Measurements from ENCODE around the gene PSMD3.
"Not testable (repeated sequence)": the region's sequence is repeated elsewhere in the genome, so short reads cannot be mapped to it uniquely, and the experiment has no call there.

PSMD3 gene

DNA sequence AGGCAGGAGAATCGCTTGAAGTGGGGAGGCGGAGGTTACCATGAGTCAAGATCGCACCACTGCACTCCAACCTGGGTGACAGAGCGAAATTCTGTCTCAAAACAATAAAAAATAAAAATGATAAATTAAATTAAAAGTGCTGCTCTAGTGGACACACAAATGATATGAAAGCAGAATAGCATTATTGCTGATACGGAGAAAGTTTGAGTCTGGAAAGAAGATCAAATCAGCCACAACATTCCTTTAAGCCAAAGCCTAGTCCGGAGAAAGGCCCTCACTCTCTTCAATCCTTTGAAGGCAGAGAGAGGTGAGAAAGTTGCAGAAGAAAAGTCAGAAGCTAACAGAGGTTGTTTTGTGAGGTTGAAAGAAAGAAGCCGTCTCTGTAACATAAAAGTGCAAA, 19.6 kb downstream of the PSMD3 start:
- DNase-seq, result no peak

DNA sequence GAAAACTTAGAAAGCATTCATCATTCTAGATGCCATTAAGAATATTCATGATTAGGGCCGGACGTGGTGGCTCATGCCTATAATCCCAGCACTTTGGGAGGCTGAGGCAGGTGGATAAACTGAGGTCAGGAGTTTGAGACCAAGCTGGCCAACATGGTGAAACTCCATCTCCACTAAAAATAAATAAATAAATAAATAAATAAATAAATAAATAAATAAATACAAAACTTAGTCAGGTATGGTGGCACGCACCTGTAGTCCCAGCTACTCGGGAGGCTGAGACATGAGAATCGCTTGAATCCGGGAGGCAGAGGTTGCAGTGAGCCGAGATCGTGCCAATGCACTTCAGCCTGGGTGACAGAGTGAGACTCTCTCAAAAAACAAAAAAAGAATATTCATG, 20.7 kb downstream of the PSMD3 start:
- DNase-seq, result not testable (repeated sequence)

DNA sequence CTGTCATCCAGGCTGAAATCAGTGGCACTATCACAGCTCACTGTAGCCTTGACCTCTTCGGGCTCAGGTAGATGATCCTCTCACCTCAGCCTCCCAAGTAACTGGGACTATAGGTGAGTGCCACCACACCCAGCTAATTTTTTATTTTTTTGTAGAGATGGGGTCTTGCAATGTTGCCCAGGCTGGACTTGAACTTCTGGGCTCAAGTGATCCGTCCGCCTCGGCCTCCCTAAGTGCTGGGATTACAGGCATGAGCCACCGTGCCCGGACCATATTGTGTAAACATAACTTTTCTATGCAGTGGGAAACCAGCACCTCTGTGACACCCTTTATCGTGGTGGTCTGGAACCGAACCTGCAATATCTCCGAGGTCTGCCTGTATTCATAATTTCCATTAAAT, 23.5 kb downstream of the PSMD3 start:
- no peak for DNase-seq

DNA sequence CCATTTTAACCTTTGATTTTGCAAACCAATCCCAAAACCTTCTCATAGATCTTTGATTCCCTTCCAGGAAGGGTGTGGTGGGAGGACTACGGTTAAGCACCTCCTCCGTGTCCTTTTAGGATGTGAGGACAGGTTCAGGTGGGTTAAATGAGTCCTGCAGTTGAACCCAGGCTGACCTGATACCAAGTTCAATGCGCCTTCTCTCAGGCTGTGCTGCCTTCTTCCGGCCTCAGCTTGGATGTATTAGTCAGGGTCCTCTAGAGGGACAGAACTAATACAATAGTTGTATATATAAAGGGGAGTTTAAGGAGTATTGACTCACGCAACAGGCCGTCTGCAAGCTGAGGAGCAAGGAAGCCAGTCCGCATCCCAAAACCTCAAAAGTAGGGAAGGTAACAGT, 24.1 kb downstream of the PSMD3 start:
- no peak for DNase-seq

DNA sequence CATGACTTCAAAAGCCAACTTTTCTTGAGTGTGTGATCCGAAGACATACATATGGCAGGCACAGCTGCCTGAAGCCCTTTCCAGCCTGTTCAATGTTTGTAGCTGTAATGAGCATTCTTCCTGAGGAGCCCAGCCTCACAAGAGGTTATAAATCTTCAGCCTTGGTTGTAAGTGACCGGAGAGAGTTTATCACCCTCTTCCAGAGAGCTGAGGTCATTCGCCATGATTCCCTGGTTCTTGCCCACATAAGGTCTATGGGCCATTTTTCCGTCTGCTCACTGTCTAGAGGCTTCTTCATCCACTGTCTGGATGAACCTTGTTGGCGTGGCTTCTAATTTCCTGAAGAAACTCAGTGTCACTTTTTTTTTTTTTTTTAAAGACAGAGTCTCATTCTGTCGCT, 24.9 kb downstream of the PSMD3 start:
- DNase-seq, result no peak

DNA sequence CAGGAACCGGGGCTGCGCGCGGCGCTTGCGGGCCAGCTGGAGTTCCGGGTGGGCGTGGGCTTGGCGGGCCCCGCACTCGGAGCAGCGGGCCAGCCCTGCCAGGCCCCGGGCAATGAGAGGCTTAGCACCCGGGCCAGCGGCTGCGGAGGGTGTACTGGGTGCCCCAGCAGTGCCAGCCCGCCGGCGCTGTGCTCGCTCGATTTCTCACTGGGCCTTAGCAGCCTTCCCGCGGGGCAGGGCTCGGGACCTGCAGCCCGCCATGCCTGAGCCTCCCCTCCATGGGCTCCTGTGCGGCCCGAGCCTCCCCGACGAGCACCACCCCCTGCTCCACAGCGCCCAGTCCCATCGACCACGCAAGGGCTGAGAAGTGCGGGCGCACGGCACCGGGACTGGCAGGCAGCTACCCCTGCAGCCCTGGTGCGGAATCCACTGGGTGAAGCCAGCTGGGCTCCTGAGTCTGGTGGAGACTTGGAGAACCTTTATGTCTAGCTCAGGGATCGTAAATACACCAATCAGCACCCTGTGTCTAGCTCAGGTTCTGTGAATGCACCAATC, 30.4 kb downstream of the PSMD3 start:
- DNase-seq, result not testable (repeated sequence)

DNA sequence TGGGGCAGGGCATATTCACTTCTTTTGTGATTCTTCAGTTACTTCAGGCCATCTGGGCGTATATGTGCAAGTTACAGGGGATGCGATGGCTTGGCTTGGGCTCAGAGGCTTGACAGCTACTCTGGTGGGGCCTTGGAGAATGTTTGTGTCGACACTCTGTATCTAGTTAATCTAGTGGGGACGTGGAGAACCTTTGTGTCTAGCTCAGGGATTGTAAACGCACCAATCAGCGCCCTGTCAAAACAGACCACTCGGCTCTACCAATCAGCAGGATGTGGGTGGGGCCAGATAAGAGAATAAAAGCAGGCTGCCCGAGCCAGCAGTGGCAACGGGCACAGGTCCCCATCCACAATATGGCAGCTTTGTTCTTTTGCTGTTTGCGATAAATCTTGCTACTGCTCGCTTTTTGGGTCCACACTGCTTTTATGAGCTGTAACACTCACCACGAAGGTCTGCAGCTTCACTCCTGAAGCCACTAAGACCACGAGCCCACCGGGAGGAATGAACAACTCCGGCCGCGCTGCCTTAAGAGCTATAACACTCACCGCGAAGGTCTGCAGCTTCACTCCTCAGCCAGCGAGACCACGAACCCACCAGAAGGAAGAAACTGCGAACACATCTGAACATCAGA, 31.5 kb downstream of the PSMD3 start:
- DNase-seq, result not testable (repeated sequence)

DNA sequence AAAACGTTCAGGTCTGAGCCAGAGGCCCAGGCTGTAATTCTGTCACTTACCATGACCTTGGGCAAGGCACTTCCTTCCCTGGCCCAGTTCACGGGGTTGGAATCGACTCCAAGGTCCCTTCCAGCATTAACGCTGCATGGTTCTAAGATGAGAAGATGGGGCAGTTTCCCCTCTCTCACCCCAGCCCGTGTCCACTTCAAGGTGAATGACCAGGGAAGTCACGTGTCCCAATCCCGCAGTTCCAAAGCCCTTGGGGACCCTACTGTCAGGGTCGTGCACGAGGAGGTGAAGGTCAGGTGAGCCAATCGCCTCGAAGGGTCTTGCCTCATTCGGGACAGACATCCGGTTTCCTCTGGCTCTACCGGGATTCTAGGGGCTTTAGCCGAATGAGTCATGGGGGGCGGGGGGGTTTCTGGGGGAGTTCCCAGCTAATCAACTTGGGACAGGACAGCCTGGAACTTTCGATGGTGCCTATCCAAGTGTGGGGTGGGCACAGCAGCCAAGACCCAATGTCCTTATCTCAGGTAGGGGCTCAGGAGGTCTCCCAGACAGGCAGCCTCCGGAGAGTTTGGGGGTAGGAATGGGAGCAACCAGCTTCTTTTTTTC, 33.9 kb downstream of the PSMD3 start:
- DNase-seq, result peak; percentile 8

DNA sequence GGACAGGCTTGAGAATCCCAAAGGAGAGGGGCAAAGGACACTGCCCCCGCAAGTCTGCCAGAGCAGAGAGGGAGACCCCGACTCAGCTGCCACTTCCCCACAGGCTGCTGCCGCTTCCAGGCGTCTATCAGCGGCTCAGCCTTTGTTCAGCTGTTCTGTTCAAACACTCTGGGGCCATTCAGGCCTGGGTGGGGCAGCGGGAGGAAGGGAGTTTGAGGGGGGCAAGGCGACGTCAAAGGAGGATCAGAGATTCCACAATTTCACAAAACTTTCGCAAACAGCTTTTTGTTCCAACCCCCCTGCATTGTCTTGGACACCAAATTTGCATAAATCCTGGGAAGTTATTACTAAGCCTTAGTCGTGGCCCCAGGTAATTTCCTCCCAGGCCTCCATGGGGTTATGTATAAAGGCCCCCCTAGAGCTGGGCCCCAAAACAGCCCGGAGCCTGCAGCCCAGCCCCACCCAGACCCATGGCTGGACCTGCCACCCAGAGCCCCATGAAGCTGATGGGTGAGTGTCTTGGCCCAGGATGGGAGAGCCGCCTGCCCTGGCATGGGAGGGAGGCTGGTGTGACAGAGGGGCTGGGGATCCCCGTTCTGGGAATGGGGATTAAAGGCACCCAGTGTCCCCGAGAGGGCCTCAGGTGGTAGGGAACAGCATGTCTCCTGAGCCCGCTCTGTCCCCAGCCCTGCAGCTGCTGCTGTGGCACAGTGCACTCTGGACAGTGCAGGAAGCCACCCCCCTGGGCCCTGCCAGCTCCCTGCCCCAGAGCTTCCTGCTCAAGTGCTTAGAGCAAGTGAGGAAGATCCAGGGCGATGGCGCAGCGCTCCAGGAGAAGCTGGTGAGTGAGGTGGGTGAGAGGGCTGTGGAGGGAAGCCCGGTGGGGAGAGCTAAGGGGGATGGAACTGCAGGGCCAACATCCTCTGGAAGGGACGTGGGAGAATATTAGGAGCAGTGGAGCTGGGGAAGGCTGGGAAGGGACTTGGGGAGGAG, 34.7 kb downstream of the PSMD3 start, which contains the start of gene CSF3:
Gene CSF3 (plus strand): TSS at position 436 of the 993 bp plus-strand sequence. CDS start 35 bp downstream, at position 471.
- DNase-seq, result no peak

DNA sequence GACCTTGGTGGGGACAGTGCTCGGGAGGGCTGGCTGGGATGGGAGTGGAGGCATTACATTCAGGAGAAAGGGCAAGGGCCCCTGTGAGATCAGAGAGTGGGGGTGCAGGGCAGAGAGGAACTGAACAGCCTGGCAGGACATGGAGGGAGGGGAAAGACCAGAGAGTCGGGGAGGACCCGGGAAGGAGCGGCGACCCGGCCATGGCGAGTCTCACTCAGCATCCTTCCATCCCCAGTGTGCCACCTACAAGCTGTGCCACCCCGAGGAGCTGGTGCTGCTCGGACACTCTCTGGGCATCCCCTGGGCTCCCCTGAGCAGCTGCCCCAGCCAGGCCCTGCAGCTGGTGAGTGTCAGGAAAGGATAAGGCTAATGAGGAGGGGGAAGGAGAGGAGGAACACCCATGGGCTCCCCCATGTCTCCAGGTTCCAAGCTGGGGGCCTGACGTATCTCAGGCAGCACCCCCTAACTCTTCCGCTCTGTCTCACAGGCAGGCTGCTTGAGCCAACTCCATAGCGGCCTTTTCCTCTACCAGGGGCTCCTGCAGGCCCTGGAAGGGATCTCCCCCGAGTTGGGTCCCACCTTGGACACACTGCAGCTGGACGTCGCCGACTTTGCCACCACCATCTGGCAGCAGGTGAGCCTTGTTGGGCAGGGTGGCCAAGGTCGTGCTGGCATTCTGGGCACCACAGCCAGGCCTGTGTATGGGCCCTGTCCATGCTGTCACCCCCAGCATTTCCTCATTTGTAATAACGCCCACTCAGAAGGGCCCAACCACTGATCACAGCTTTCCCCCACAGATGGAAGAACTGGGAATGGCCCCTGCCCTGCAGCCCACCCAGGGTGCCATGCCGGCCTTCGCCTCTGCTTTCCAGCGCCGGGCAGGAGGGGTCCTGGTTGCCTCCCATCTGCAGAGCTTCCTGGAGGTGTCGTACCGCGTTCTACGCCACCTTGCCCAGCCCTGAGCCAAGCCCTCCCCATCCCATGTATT, 35.7 kb downstream of the PSMD3 start:
- no peak for DNase-seq

DNA sequence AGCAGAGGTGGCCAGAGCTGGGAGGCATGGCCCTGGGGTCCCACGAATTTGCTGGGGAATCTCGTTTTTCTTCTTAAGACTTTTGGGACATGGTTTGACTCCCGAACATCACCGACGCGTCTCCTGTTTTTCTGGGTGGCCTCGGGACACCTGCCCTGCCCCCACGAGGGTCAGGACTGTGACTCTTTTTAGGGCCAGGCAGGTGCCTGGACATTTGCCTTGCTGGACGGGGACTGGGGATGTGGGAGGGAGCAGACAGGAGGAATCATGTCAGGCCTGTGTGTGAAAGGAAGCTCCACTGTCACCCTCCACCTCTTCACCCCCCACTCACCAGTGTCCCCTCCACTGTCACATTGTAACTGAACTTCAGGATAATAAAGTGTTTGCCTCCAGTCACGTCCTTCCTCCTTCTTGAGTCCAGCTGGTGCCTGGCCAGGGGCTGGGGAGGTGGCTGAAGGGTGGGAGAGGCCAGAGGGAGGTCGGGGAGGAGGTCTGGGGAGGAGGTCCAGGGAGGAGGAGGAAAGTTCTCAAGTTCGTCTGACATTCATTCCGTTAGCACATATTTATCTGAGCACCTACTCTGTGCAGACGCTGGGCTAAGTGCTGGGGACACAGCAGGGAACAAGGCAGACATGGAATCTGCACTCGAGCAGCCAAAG, 36.9 kb downstream of the PSMD3 start:
- DNase-seq, result no peak

DNA sequence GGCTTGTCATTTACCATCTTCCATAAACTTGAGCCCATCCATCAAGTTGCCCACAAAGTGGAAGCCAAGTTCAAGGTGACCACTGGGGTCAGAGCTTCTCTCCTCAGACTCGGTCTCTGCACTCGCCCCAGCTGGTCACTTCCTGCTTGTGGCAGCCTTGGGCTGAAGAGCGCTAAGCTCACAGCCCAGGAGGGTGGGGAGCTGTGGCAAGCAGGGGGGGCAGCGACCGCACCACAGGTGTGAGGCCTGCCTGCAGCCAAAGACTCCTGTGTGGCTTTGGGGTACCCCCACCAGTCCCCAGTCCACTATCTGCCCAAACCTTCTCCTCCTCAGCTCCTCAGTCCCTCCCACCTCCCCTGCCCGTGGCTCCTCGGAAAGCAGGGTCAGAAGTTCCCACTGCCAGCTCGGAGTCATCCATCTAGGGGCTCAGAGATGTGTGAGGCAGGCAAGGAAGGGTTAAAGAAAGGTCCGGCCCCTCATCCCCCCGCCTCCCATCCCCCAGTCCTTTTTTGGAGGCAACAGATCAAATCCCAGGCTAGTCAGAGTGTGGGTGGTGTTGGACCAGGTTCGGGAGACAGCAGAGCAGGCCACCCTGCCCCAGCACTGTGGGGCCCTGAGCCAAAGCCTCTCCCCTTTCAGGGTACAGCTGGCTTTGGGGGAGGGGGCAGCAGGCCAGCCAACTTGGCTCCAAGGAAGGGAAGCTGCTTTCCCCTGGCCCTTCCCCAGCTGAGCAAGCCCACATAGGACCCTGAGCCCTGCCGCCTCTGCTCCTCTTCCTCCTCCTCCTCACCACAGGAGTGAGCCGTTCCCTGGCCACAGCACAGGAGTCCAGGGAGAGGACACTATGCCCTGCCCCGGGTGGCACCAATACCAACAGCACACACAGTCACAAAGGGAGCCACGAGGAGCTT, 37.9 kb downstream of the PSMD3 start:
- no peak for DNase-seq

DNA sequence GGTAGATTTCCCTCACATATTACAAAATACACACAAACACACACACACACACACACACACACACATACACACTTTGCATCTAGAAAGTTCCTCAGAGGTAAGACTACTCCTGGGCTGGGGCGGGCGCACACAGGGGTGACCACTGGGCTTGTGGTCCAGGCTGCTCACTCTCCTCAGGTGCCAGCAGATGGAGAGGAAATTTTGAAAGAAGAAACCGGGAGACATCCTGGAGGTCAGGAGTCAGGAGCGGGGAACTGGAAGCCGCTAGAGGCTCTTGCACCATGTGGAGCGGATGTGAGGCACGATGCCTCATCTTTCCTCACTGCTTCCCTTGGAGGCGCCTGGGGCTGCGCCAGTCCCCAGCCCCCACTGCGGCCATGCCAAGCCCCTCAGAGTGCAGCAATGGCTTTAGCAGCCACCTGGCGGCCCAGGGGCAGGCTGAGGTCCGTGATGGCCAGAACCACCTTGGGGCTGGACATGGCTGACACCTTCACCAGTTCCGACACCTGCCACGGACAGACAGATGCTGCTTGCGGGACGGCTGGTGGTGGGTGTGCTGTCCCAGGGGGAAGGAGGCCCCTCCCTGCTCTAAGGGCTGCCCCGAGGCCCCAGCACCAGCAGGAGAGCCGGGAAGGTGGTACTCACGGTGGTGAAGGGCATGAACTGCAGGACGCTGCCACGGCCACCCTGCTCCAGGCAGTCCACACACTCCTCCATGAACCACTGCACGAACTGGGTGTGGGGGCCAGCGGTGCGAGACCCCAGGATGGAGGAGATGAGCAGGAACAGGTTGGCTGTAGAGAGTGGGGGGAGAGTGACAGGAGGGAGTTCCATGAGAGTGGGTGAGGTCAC, 38.8 kb downstream of the PSMD3 start:
- DNase-seq, result no peak

DNA sequence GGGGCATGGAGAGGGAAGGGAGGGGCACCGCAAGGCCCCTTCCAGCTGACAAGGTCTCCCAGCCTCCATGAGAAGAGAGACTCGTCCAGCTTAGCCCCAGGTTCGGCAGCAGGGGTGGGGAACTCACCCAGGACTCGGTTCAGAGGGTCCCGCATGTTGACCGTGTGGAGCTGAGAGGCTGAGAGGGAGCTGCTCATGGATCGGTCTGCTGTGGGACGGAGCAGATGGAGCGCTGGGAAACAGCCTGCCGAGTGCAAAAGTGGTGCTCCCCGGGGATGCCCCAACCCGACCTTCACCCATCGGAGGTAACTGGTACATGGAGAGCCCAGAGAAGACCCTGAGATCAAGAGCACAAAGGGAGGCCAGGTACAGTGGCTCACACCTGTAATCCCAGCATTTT, 39.5 kb downstream of the PSMD3 start:
- DNase-seq, result no peak

DNA sequence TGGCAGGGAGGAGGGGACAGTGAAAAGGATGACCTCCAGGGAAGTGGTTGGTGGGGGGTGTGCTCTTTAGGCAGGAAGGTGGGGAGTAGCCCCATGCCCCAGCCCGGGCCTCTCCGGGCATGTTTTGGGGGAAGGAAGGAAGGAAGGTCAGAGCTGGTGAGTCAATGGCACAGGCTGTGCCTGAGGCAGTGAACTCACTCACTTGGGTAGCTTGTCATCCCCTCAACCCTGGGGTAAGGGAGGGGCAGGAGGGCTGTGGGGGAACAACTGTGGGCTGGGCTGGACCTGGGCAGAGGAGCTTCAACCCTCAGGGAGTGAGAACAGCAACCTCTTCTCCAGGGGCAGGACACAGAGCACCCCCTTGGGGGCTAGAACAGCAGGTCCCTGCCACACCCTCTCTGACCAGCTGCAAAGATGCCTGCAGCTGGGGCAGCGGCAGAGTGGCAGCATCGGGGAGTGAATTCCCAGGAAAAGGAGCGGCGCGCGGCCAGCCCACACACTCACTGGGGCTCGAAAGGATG, 40.9 kb downstream of the PSMD3 start:
- DNase-seq, result no peak

DNA sequence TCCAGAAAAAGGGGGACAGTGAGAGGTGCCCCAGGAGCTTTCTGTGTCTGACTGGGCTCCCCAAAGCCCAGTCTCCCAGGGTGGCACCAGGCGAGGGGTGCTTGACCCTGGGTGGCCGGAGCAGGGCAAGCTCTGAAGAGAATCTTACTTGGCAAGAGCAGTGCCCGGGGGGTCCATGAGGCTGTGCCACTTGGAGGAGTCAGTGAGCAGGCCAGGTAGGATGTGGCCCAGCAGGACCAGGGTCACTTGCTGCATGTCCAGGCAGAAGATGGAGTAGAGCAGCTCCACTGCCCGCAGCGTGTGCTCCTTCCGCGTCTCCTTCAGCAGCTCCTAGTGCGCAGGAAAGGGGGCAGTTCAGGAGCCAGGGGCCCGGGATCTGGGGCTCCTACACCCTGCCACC, 41.9 kb downstream of the PSMD3 start:
- no peak for DNase-seq

DNA sequence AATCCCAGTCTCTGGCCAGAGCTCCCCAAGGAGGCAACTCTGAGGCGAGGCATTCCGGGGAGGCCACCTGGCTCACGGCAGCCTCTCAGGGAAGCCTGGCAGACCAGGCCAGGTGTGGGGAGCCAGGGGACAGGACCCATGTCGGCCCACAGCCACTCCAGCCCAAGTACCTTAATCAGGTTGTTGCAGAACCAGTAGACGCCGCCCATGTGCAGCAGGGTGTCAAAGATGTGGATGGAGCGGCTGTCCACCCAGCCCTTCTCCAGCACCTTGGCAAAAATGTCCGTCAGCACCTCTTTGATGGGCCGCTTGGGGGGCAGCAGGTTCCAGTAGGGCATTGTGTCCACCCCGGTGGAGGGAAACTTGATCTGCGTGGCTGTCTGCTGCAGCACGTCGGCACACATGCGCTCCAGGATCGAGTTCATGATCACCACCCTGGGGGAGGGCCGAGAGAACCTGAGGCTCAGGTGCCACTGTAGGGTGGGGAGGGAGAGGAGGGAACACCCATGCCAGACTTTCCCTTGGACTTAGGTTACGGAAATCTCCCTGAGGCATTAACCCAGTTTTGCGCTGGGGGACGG, 42.4 kb downstream of the PSMD3 start:
- no peak for DNase-seq

DNA sequence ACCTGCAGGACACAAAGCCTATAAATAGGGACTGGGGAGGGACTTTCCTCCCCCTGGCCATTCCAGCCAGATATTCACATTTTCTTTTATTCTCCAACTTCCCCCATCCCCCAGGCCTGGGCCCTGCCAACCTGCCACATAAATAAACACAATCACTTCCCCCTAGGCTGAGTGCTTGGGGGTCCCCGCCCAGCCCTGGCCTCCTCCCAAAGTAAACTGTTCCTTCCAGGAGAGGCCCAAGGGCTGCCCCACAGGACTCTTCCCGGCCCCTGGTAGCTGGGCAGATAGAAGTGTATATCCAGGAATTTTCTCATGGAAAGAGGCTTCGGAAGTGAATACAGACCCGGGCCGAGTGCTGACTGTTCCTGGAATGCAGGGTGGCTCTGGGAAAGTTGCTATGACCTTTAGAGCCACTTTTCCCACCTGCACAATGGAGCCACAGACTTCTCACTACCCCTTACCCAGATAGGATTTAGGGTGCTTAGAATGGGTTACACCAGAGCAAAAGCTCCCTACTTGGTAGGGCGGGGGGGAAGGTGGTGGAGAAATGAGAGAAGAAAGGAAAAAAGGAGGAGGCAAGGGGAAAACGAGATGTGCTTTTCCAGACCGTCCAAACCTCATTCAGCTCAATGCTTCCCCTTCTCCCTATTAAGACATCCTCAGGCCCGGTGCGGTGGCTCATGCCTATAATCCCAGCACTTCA, 43.1 kb downstream of the PSMD3 start:
- DNase-seq, result no peak
